Osteoblast (primary cell): ENCODE data around the gene RHOXF1. TPM values are rescaled to one million over a fixed set of nuclear protein-coding genes. Genes with fewer than 3 reads are reported as not detected.
A peak's percentile ranks its signal among the peaks of the same experiment; 100 is the strongest.
"Not testable (repeated sequence)": the region's sequence is repeated elsewhere in the genome, so short reads cannot be mapped to it uniquely, and the experiment has no call there.

Experiments used
- DNase-seq: peaks from one replicate; pipeline ENCODE4 v3.0.0; 2011; ENCODE audit warnings: low spot score, mixed read lengths; ENCODE audit not compliant: insufficient read length; ENCODE audit errors: missing footprints
- H2AFZ ChIP-seq: 2 replicates; pipeline ENCODE4 v1.6.0; 2011; ENCODE audit warnings: mild to moderate bottlenecking, low read length
- H3K27ac ChIP-seq: 2 replicates; pipeline ENCODE4 v1.5.1; 2011; ENCODE audit warnings: mild to moderate bottlenecking, low read depth, low read length, moderate library complexity
- H3K27me3 ChIP-seq: 2 replicates; pipeline ENCODE4 v1.6.0; 2012; ENCODE audit warnings: mild to moderate bottlenecking, control low read depth, inconsistent platforms, low read length, moderate library complexity; ENCODE audit not compliant: insufficient read depth
- H3K36me3 ChIP-seq: 2 replicates; pipeline ENCODE4 v1.5.1; 2011; ENCODE audit warnings: mild to moderate bottlenecking, low read length, control low read depth, moderate library complexity; ENCODE audit not compliant: insufficient read depth
- H3K4me1 ChIP-seq: 2 replicates; pipeline ENCODE4 v1.5.1; 2011; ENCODE audit warnings: mild to moderate bottlenecking, low read length, control low read depth, moderate library complexity; ENCODE audit not compliant: insufficient read depth
- H3K4me2 ChIP-seq: 2 replicates; pipeline ENCODE4 v1.6.0; 2011; ENCODE audit warnings: mild to moderate bottlenecking, low read length; ENCODE audit not compliant: insufficient read depth
- H3K4me3 ChIP-seq: fragments of 200-600 bp; sonication (generic); 3 replicates; pipeline ENCODE4 v1.5.1; 2012; ENCODE audit warnings: mild to moderate bottlenecking, low read length, inconsistent platforms; ENCODE audit not compliant: insufficient read depth
- H3K79me2 ChIP-seq: 2 replicates; pipeline ENCODE4 v1.6.0; 2012; ENCODE audit warnings: mild to moderate bottlenecking, low read length, control low read depth, inconsistent platforms; ENCODE audit not compliant: insufficient read depth
- H3K9me3 ChIP-seq: 2 replicates; pipeline ENCODE4 v1.5.1; 2011; ENCODE audit warnings: low read depth, low read length, control low read depth
- H4K20me1 ChIP-seq: 2 replicates; pipeline ENCODE4 v1.6.0; 2012; ENCODE audit warnings: mild to moderate bottlenecking, low read length, control low read depth; ENCODE audit not compliant: insufficient read depth
- total RNA-seq: library from RNA; depleted of rRNA; stranded (reverse); fragments of >200 nt; gene quantifications from 2 replicates; pipeline ENCODE4 v1.2.3, GENCODE V29; 2012
- TF ChIP-seq, protein P1 (sequence below): IDR thresholded peaks from 2 replicates; pipeline ENCODE4 v1.5.1; 2011; ENCODE audit warnings: mild to moderate bottlenecking, low read depth, low read length, moderate library complexity; ENCODE audit errors: extremely low read depth

Gene RHOXF1
- total RNA-seq, 1 donor = not detected

DNA sequence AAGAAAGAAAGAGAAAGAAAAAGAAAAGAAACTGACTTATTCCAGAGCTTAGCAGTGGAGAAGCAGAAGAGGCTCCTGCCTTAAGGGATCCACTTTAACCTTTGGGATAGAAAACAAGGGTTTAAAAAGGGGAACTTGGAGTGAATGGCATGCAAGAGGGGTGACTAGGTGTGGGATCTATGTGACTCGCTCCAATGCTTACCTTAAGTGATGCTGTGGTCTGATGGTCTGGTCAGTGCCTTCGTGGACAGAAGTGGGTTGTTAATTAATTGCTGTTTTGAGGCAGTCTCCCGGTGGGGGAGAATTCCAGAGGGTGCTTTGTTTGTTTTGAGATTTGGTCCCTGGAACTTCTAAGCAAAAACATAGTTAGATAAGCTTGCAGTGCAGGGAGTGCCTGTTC, 21.1 kb upstream of the RHOXF1 start:
- Histone ChIP-seq H3K36me3 (no peaks in the 10 kb centered on the region), H2AFZ (no peak overlapping the region), H3K79me2 (no peaks in the 10 kb centered on the region), H3K4me2 (no peak overlapping the region), H3K27me3 (no peaks in the 10 kb centered on the region), H3K4me1 (no peaks in the 10 kb centered on the region), H3K4me3 (no peak overlapping the region), H4K20me1 (no peaks in the 10 kb centered on the region), H3K27ac (no peak overlapping the region), H3K9me3 (no peaks in the 10 kb centered on the region)
- TF ChIP-seq, protein P1, sequence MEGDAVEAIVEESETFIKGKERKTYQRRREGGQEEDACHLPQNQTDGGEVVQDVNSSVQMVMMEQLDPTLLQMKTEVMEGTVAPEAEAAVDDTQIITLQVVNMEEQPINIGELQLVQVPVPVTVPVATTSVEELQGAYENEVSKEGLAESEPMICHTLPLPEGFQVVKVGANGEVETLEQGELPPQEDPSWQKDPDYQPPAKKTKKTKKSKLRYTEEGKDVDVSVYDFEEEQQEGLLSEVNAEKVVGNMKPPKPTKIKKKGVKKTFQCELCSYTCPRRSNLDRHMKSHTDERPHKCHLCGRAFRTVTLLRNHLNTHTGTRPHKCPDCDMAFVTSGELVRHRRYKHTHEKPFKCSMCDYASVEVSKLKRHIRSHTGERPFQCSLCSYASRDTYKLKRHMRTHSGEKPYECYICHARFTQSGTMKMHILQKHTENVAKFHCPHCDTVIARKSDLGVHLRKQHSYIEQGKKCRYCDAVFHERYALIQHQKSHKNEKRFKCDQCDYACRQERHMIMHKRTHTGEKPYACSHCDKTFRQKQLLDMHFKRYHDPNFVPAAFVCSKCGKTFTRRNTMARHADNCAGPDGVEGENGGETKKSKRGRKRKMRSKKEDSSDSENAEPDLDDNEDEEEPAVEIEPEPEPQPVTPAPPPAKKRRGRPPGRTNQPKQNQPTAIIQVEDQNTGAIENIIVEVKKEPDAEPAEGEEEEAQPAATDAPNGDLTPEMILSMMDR = no peak
- DNase-seq = no peak

DNA sequence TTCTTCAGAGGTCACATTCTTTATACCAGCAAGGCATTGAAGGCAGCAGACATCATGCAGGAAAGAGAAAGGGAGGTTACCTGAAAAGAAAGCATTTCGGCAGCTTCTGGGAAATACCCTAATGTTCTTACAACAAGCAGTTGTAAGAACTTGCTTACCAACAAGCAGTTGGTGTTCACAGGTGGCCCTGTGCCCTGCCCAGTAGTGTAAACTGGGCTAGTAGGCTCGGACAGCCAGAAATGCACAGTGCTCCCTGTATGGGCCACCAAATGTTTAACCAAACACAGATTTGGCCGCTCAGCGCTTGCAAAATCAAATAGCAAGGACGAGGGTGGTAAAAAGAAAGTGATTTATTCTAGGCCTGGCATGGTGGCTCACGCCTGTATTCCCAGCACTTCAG, 20.4 kb upstream of the RHOXF1 start:
- Histone ChIP-seq H2AFZ (no peak overlapping the region), H4K20me1 (no peaks in the 10 kb centered on the region), H3K27me3 (no peaks in the 10 kb centered on the region), H3K4me3 (no peak overlapping the region), H3K27ac (no peak overlapping the region), H3K9me3 (no peaks in the 10 kb centered on the region), H3K4me1 (no peaks in the 10 kb centered on the region), H3K79me2 (no peaks in the 10 kb centered on the region), H3K4me2 (no peak overlapping the region), H3K36me3 (no peaks in the 10 kb centered on the region)
- no peak for DNase-seq
- TF ChIP-seq, protein P1 = no peak

DNA sequence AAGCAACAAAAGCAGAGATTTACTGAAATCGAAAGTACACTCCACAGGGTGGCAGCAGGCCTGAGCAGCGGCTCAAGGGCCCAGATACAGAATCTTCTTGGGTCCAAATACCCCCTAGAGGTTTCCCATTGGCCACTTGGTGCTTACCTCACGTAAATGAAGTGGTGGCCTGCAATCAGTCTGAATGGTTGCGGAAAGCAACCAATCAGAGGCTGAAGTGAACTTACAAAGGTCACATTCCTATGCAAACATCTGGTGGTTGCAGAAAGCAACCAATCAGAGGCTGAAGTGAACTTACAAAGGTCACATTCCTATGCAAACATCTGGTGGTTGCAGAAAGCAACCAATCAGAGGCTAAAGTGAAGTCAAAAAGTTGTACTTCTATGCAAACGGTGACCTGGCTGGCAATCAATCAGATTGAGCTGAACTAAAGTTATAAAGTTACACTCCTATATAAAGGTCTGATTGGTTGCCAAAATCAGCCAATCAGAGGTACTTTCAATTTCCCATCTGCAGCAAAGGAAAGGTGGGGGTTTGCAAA, 12.7 kb upstream of the RHOXF1 start:
- H3K27me3 ChIP-seq, H3K4me1 ChIP-seq, H4K20me1 ChIP-seq, H3K9me3 ChIP-seq, H3K79me2 ChIP-seq, DNase-seq, H3K4me2 ChIP-seq, H3K36me3 ChIP-seq, H3K4me3 ChIP-seq, H3K27ac ChIP-seq, H2AFZ ChIP-seq: not testable (repeated sequence)

DNA sequence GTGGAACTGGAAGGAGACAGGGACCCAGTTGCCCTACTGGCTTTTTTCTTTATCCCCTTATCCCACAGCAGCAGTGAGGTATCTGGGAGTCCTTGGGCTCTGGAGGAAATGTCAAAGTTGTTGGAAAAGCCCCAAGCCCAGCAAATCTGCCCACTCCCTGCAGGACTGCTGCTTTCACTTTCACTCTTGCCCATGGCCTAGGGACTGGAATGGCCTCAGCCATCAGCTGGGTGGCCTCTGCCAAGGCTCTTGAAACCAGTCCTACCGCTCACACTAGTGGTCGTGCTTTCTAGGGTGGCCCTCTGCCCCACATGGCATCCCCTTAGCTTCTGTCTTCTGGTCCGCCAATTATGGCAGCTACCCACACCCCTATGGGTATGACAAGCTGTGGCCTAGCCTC, 9.7 kb upstream of the RHOXF1 start:
- peak overlapping the region; percentile 64 for H3K4me2 ChIP-seq
- no peak for DNase-seq
- H2AFZ ChIP-seq = peak overlapping the region; percentile 62

More for the DNA sequence above, 9.7 kb upstream of the RHOXF1 start:
- no peaks in the 10 kb centered on the region for H3K79me2 ChIP-seq
- H3K36me3 ChIP-seq = no peaks in the 10 kb centered on the region
- no peaks in the 10 kb centered on the region for H3K4me1 ChIP-seq
- peak overlapping the region; percentile 7 for H3K4me3 ChIP-seq
- no peaks in the 10 kb centered on the region for H3K9me3 ChIP-seq
- H3K27me3 ChIP-seq = no peaks in the 10 kb centered on the region
- TF ChIP-seq, protein P1 = no peak
- H4K20me1 ChIP-seq = no peaks in the 10 kb centered on the region
- H3K27ac ChIP-seq = no peak overlapping the region
